Mucosa of descending colon (tissue), 3 donors: ENCODE results near the gene SCAP. TPM values are rescaled to one million over a fixed set of nuclear protein-coding genes. Genes with fewer than 3 reads are reported as not detected.

Source experiments
- ATAC-seq: fragments of 200-7000 bp; cut with Tn5 transposase; one replicate; pipeline ENCODE4 v1.9.1; 2020; ENCODE audit warnings: mild to moderate bottlenecking, moderate library complexity
- DNase-seq, 3 donors: peaks; one replicate each; pipeline ENCODE4 v3.0.0-alpha.2; 2020
- H3K36me3 ChIP-seq: fragments of 200-600 bp; one replicate; pipeline ENCODE4 v1.8.0; 2021; ENCODE audit warnings: low read depth, mild to moderate bottlenecking
- H3K4me1 ChIP-seq: fragments of 200-600 bp; one replicate; pipeline ENCODE4 v1.8.0; 2021; ENCODE audit warnings: low read depth, mild to moderate bottlenecking
- H3K4me3 ChIP-seq: fragments of 200-600 bp; one replicate; pipeline ENCODE4 v1.8.0; 2021; ENCODE audit warnings: mild to moderate bottlenecking
- H3K9me3 ChIP-seq: fragments of 200-600 bp; one replicate; pipeline ENCODE4 v1.8.0; 2021; ENCODE audit warnings: mild to moderate bottlenecking
- intact Hi-C, 2 donors: fragments of 100-400 bp; cut with DNase I in 1 of 2; cut with micrococcal nuclease in 1 of 2; formaldehyde crosslinking; loops; one replicate each; pipeline versions ENCODE4 v1.11.0 to v1.11.1; 2022; cut with DNase I, micrococcal nuclease
- total RNA-seq, 3 donors: library from RNA; stranded (reverse); fragmentation: NEBNext Ultra II Directional in 2 of 3; extraction: Animal tissue kit (Norgen Biotek cat#: 25700) in 2 of 3; gene quantifications; one replicate each; pipeline versions ENCODE4 v1.2.1 to v1.2.4, GENCODE V29; 2021 to 2023
- TF ChIP-seq, protein P1 (sequence below): fragments of 200-600 bp; IDR thresholded peaks from one replicate; pipeline ENCODE4 v1.8.0; 2022; ENCODE audit warnings: antibody characterized with exemption, mild to moderate bottlenecking
- donor health status: DM: no; HTN: no; CAD: no; lungs with moderate emphysema.
- donor health status: DM: no; HTN: no; CAD: no.
- donor health status: DM: no; HTN: yes; CAD: no.

SCAP gene
- total RNA-seq, 3 donors from 2014 or later = 107 to 151 (median 115) TPM

DNA sequence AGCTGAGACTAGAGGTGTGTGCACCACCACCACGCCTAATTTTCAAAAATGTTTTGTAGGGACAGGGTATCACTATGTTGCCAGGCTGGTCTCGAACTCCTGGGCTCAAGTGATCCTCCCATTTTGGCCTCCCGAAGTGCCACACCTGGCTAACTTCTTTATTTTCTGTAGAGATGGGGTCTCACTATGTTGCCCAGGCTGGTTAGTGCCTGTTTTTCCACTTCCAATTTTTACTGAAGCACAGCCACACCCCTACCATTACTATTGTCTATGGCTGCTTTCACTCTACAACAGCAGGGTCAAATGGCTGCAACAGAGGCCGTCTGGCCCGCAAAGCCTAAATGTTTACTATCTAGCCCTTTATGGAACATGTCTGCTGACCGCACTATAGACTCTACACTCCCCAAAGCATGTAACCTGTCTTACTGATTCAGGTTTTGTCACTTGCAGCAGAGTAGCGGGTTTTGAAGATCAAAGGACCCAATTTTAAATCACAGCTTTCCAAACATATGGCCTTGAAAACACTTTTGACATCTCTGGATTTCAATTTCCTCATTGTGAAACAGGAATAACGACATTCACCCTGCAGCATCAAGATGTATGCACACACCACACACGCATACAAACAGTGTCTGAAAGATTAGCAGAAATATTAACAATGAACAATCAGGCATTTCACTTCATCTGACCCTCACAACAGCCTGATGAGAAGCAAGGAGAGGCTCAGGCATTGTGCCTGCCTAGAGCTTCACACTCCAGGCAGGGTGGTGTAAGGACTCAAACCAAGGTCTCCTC is 46.1 kb downstream of the SCAP start:
- H3K4me3 ChIP-seq = no peak overlapping the region
- ATAC-seq (no peak), DNase-seq (no peak)
- no peaks in the 10 kb centered on the region for H3K9me3 ChIP-seq
- no peaks in the 10 kb centered on the region for H3K36me3 ChIP-seq
- intact Hi-C loops = loop anchor here in 1 of 2 donors (10.0 kb wide), 1 partner anchor 45 kb away; the partner anchor contains the start of gene SCAP
- TF ChIP-seq, protein P1, sequence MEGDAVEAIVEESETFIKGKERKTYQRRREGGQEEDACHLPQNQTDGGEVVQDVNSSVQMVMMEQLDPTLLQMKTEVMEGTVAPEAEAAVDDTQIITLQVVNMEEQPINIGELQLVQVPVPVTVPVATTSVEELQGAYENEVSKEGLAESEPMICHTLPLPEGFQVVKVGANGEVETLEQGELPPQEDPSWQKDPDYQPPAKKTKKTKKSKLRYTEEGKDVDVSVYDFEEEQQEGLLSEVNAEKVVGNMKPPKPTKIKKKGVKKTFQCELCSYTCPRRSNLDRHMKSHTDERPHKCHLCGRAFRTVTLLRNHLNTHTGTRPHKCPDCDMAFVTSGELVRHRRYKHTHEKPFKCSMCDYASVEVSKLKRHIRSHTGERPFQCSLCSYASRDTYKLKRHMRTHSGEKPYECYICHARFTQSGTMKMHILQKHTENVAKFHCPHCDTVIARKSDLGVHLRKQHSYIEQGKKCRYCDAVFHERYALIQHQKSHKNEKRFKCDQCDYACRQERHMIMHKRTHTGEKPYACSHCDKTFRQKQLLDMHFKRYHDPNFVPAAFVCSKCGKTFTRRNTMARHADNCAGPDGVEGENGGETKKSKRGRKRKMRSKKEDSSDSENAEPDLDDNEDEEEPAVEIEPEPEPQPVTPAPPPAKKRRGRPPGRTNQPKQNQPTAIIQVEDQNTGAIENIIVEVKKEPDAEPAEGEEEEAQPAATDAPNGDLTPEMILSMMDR = no peak
- peaks cover 16% of the 10 kb centered on the region for H3K4me1 ChIP-seq

DNA sequence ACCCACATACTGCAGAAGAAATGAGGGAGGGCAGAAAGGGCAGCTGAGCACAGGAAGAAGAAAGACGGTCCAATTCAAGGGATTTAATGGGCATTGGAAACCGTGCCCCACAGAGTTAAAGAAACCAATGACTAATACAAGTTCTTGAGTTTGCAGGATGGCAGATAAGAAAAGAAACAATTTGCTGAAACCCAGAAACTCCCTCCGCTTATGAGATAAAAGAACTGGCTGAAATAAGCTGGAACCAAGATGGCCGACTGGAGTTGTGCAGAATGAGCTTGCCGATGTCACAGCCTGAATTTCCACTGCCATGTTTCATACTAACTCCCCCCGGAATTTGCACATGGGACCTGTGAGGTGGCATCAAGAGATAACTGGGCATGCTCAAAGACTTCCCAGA is 47.1 kb downstream of the SCAP start:
- Histone ChIP-seq H3K9me3 (no peaks in the 10 kb centered on the region), H3K4me1 (peaks cover 10% of the 10 kb centered on the region), H3K36me3 (no peaks in the 10 kb centered on the region), H3K4me3 (no peak overlapping the region)
- DNase-seq (no peak), ATAC-seq (no peak)
- intact Hi-C loops = loop anchor here in 1 of 2 donors (10.0 kb wide), 1 partner anchor 46 kb away; the partner anchor contains the start of gene SCAP
- TF ChIP-seq, protein P1 = no peak

DNA sequence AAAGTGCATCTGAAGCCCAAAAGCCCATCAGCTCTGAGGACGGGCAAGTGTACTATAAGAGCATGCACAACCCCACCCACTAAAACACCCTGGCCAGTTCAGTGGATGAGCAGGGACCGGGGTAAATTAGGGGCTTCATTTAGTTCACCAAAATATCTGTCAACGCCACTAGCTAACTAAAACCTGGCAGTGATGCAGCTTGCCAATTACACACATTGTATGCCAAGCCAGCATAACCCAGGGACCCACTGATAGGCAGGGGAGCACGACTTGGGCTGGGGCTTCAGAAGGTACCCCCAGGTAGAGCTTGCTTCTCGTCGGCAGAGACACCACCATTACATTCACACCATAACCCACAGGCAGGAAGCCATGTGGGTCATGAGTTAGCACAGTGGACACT is 47.9 kb downstream of the SCAP start:
- no peak overlapping the region for H3K4me3 ChIP-seq
- DNase-seq = no peak
- H3K36me3 ChIP-seq = no peaks in the 10 kb centered on the region
- H3K9me3 ChIP-seq = no peaks in the 10 kb centered on the region
- intact Hi-C loops = loop anchor here in 1 of 2 donors (10.0 kb wide), 1 partner anchor 47 kb away; the partner anchor contains the start of gene SCAP
- H3K4me1 ChIP-seq = peaks cover 14% of the 10 kb centered on the region
- ATAC-seq = no peak
- TF ChIP-seq, protein P1 = no peak

DNA sequence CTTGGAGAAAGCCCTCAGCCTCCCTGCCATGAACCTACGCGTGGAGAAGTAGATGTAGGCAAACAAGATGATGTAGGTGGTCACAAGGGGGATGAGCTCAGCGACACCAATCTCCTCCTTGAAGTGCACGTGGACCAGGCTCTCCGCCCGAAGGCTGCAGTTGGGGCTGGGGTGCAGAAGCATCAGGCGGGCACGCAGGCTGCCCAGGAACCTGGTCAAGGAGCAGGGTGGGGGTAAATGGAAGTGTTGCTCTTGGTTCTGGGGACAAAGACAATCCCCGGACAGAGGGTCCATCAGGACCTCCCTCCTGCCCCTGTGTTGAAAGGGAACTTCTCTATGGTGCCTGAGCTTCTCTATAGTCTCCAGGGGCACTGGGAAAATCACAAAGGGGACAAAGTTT is 49.8 kb downstream of the SCAP start:
- DNase-seq = peak in 1 of 3 donors; percentile 21
- ATAC-seq = no peak
- peaks cover 31% of the 10 kb centered on the region for H3K4me1 ChIP-seq
- no peaks in the 10 kb centered on the region for H3K9me3 ChIP-seq
- no peaks in the 10 kb centered on the region for H3K36me3 ChIP-seq
- TF ChIP-seq, protein P1 = no peak
- no peak overlapping the region for H3K4me3 ChIP-seq
- intact Hi-C loops = loop anchor here in 1 of 2 donors (10.0 kb wide), 1 partner anchor 49 kb away; the partner anchor contains the start of gene SCAP

DNA sequence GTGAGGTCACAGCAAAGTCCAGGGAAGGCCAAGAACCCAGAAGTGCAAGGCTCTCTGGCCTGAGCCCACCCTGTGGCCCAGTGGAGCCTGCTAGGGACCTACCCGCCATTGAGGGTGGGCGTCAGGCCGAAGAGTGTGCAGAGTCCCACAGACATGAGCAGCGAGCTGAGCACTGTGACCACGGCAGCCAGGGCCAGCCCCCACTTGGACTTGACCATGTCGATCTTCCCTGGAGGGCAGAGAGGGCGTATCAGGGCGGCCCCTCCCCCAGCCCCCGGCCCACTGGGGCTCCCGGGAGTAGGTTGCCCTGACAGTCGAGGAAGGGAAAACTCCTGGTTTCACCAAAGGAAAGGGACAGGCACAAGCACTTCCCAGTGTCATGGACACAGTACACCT is 50.4 kb downstream of the SCAP start:
- TF ChIP-seq, protein P1 = no peak
- Histone ChIP-seq H3K9me3 (no peaks in the 10 kb centered on the region), H3K36me3 (no peaks in the 10 kb centered on the region), H3K4me1 (peaks cover 31% of the 10 kb centered on the region), H3K4me3 (no peak overlapping the region)
- DNase-seq = peak in 1 of 3 donors; percentile 41
- intact Hi-C loops = loop anchor here in 1 of 2 donors (10.0 kb wide), 1 partner anchor 49 kb away; the partner anchor contains the start of gene SCAP
- ATAC-seq = no peak
